RWPE2 (cell line): ENCODE measurements around the gene RNU7-1.
A peak's percentile ranks its signal among the peaks of the same experiment; 100 is the strongest.

ENCODE experiments used
- ATAC-seq: fragments of 200-7000 bp; cut with Tn5 transposase; 3 replicates; pipeline ENCODE4 v1.9.1; 2021; ENCODE audit warnings: low read depth
- DNase-seq: peaks from one replicate; pipeline ENCODE4 v3.0.0-alpha.2; 2020; ENCODE audit warnings: low spot score
- H3K27ac ChIP-seq: fragments of 450-650 bp; 2 replicates; pipeline ENCODE4 v1.5.1; 2017; ENCODE audit warnings: mild to moderate bottlenecking; ENCODE audit not compliant: poor library complexity, severe bottlenecking
- H3K27me3 ChIP-seq: fragments of 250-450 bp; sonication (Bioruptor Pico); 2 replicates; pipeline ENCODE4 v1.5.1; 2021; ENCODE audit warnings: mild to moderate bottlenecking, moderate library complexity; ENCODE audit not compliant: insufficient read depth, poor library complexity, severe bottlenecking
- H3K36me3 ChIP-seq: fragments of 250-450 bp; sonication (Bioruptor Pico); 2 replicates; pipeline ENCODE4 v1.5.1; 2020; ENCODE audit warnings: low read depth, mild to moderate bottlenecking, moderate library complexity
- H3K4me1 ChIP-seq: fragments of 250-450 bp; sonication (Bioruptor Pico); 2 replicates; pipeline ENCODE4 v1.5.1; 2021; ENCODE audit warnings: mild to moderate bottlenecking, moderate library complexity; ENCODE audit not compliant: insufficient read depth, poor library complexity, severe bottlenecking
- H3K4me3 ChIP-seq: fragments of 250-450 bp; sonication (Bioruptor Pico); 2 replicates; pipeline ENCODE4 v1.5.1; 2021; ENCODE audit warnings: mild to moderate bottlenecking, moderate library complexity; ENCODE audit not compliant: severe bottlenecking
- H3K9me3 ChIP-seq: fragments of 250-450 bp; sonication (Bioruptor Pico); 2 replicates; pipeline ENCODE4 v1.5.1; 2021; ENCODE audit warnings: mild to moderate bottlenecking, moderate library complexity; ENCODE audit not compliant: severe bottlenecking
- CTCF ChIP-seq: fragments of 450-650 bp; IDR thresholded peaks from one replicate; pipeline ENCODE4 v1.5.1; 2017; ENCODE audit warnings: mild to moderate bottlenecking, moderate library complexity; ENCODE audit not compliant: poor library complexity, severe bottlenecking

RNU7-1 gene

GRCh38 chr12:6951551-6952120, 8.0 kb downstream of the RNU7-1 start:
- Histone ChIP-seq H3K4me1 (peaks cover 3% of the 10 kb centered on the region), H3K27ac (no peak overlapping the region), H3K27me3 (no peaks in the 10 kb centered on the region), H3K4me3 (no peak overlapping the region), H3K36me3 (no peaks in the 10 kb centered on the region), H3K9me3 (no peaks in the 10 kb centered on the region)
- no peak for TF ChIP-seq CTCF
- peak; percentile 57 for DNase-seq
- ATAC-seq, result no peak

DNA sequence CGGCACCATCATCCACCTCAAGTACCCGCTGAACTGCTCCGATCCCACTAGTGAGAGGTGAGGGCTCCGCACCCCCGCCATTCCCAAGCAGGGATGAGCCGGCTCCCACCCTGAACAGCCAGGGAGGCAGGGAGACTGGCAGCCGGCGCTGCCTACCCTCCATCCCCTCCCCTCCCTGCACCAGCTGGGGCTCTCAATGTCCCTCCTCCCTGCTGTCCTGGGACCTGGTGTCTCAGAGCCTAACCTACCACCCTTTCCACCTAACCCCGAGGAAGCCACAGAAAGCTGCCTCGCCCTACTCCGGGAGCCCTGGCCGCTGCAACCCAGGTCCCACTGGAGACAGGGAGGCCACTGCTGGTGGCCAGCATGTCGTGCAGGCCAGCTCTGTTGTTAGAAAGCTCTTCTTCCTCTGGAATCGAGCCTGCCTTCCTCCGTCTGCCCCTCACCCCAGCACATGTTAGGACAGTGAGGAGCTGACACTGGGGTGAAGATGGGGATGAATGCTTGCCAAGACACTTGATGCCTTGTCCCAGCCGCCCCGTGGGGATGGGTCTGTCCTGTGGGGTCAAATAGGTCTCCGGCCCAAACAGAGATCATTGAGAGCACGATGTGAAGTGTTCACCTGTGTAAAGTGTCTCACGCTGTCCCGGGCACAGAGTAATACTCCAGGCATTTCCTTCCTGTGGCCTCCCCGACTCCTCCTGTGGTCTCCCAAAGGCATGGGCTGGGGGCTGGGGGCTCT, 8.7 kb downstream of the RNU7-1 start:
- Histone ChIP-seq H3K27ac (no peak overlapping the region), H3K36me3 (no peaks in the 10 kb centered on the region), H3K4me3 (no peak overlapping the region), H3K4me1 (no peaks in the 10 kb centered on the region), H3K9me3 (no peaks in the 10 kb centered on the region), H3K27me3 (no peaks in the 10 kb centered on the region)
- DNase-seq, result peak; percentile 49
- no peak for ATAC-seq
- TF ChIP-seq CTCF, result no peak

DNA sequence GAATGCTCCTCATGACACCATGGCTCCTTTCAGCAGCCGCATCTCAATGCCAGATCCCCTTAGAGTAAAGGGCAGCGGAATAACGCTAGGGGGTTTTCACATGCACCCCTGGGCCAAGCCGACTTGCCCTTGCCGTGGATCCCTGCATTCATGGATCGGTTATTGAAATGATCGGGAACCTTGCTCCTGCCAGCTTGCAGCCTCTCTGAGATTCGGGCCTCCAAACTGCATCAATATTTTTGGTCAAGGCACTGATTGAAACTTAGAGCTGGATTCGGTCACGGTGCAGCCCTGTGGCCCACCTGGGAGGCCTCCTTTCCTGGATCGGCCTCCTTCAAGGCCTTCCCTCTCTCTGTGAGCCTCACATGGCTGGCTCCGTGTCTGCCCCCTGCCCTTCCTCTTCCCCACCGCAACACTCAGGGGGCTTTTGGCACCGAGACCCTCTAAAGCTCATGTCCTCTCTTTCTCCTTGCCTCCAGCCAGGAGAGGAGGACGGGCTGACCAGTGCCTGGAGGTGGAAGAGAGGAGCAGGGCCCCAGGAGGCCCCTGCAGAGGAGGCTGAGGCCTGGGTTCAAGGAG, 9.3 kb downstream of the RNU7-1 start:
- ATAC-seq (no peak), DNase-seq (no peak)
- no peaks in the 10 kb centered on the region for H3K4me1 ChIP-seq
- TF ChIP-seq CTCF, result no peak
- no peak overlapping the region for H3K27ac ChIP-seq
- no peak overlapping the region for H3K4me3 ChIP-seq
- no peaks in the 10 kb centered on the region for H3K27me3 ChIP-seq
- H3K9me3 ChIP-seq, result no peaks in the 10 kb centered on the region
- no peaks in the 10 kb centered on the region for H3K36me3 ChIP-seq

GRCh38 chr12:6953442-6954315, 10.1 kb downstream of the RNU7-1 start:
- Histone ChIP-seq H3K9me3 (no peaks in the 10 kb centered on the region), H3K4me3 (no peak overlapping the region), H3K4me1 (no peaks in the 10 kb centered on the region), H3K27me3 (no peaks in the 10 kb centered on the region), H3K36me3 (no peaks in the 10 kb centered on the region), H3K27ac (no peak overlapping the region)
- ATAC-seq (no peak), DNase-seq (no peak)
- TF ChIP-seq CTCF, result no peak
